Measurements from ENCODE around the gene IFNL2.

The IFNL2 gene

GRCh38 chr19:39318690-39319089 is 50.5 kb downstream of the IFNL2 start:
- no peak for DNase-seq (ENCODE audit: low spot score)

GRCh38 chr19:39319098-39319891 is 51.1 kb downstream of the IFNL2 start:
- no peak for DNase-seq (ENCODE audit: low spot score)

Measured in GM03348 (cell line).